Measurements from ENCODE around the gene ATP1A3. TPM values are rescaled to one million over a fixed set of nuclear protein-coding genes. Genes with fewer than 3 reads are reported as not detected.
"Not testable (repeated sequence)": the region's sequence is repeated elsewhere in the genome, so short reads cannot be mapped to it uniquely, and the experiment has no call there.

ATP1A3 gene
- total RNA-seq, 1 donor from 2014 or later, result 242 TPM

DNA sequence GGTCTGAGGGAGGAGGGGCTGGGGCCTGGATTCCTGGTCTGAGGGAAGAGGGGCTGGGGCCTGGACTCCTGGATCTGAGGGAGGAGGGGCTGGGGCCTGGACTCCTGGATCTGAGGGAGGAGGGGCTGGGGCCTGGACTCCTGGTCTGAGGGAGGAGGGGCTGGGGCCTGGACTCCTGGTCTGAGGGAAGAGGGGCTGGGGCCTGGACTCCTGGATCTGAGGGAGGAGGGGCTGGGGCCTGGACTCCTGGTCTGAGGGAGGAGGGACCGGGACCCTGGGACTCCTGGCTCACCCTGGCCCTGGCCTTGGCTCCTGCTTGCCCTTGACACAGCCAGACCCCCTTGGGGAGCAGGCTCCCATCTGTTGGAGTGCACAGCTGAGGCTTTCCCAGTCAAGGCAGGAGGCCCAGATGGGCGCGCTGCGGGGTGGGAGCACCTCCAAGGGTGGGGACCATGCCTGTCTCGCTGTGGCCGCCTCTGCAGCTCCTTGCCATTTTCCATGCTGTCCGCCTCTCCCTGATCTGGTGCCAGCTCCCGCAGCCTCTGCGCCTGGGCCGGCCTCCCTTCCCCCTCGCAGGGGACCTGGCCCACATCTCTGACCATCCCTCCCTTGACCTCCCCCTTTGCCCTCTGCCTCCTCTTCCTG is 2.0 kb downstream of the ATP1A3 start:
- intact Hi-C loops (cut with DNase I), result loop anchor here (2.0 kb wide), 1 partner anchor 33 kb away; no protein-coding TSS in a partner anchor
- DNase-seq (ENCODE audit: low spot score), result not testable (repeated sequence)

DNA sequence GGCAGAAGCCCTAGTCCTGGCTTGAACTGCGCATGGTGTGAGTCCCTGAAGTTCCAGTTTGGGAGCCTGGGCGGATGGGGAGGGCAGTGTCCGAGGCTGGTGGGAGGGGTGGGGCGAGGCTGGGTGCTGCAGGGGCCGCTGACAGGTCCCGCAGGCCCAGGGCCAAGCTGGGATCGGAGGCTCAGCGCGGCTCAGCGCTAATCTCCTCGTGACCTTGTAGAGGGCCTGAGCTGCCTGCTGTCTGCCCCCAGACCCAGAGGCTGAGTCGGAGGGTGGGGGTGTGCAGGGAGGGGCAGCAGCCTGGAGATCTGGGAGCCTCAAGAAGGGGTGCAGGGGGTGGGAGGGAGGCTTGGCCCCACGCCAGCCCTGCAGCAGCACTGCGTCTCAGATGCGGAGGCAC is 3.0 kb downstream of the ATP1A3 start:
- no peak for DNase-seq (ENCODE audit: low spot score)
- intact Hi-C loops (cut with DNase I), result no loop called here

DNA sequence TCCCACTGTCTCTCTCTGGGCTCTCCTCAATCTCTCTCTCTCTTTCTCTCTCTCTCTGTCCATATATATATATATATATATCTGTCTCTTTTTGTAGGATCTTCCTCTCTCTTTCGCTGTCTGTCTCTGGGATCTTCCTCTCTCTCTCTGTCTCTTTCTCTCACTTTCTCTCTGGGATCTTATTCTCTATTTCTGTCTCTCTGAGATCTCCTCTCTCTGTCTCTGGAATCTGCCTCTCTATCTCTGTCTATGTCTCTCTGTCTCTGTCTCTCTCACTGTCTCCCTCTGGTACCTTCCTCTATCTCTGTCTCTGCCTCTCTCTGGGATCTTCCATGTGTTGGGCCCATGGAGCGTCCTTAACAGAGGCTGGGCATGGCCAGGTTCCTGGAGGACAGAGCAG is 3.4 kb downstream of the ATP1A3 start:
- intact Hi-C loops (cut with DNase I), result no loop called here
- DNase-seq (ENCODE audit: low spot score), result no peak

DNA sequence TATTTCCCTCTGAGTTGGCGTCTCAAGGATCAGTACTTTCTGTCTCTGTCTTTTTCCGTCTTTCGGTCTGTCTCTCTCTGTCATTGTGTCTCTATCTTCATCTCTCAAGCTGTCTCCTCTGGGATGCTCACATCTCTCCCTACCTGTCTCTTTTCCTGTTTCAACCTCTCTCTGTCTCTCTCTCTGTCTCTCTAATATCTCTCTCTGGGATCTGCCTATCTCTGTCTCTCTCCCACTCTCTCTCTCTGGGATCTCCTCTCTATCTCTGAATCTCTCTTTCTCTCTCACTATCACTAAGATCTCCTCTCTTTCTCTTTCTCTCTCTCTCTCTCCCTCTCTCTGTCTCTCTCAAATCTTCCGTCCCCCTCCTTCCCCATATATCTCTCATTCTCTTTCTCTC is 4.0 kb downstream of the ATP1A3 start:
- DNase-seq (ENCODE audit: low spot score), result no peak
- intact Hi-C loops (cut with DNase I), result no loop called here

DNA sequence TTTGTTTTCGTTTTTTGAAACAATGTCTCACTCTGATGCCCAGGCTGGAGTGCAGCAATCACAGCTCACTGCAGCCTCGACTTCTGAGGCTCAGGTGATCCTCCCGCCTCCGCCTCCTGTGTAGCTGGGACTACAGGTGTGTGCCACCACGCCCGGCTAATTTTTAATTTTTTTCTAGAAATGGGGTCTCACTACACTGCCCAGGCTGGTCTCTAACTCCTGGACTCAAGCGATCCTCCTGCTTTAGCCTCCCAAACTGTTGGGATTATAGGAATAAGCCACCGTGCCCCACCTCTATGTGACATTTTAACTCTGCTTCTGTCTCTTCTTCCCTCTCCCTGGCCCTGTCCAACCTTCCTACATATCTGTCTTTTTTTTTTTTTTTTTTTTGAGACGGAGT is 5.1 kb downstream of the ATP1A3 start:
- intact Hi-C loops (cut with DNase I), result no loop called here
- DNase-seq (ENCODE audit: low spot score), result no peak

DNA sequence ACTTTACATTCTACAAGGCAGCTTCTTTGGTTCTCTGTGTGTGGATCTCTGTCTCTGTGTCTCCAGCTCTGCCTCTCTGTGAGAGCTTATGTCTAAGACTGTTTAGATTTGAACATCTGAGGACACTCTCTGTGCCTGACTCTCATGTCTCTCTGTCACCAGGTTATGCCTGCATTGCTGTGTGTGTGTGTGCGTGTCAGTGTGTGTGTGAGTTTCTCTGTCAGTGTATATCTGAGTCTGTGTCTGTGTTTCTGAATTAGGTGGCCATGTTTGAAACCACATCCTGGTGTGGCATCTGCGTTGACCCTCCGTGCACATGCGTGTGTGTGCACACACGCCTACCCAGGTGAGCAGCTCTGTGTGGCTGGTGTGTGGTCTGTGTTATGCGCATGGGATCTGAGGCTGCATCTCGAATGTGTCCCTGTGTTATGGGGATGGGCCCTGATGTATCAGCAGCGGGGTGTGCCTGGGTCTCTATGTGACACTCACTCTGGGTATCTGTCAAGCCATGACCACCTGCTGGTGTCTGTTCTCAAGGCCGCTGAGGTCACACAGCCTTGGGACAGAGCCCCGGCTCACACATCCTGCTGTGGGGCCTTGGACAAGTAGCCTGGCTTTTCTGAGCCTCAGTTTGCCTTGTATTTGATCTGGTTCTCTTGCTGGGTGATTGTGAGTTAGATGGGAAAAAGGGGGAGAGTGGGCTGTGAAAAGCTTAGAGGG is 6.7 kb downstream of the ATP1A3 start:
- DNase-seq (ENCODE audit: low spot score), result no peak
- intact Hi-C loops (cut with DNase I), result no loop called here

DNA sequence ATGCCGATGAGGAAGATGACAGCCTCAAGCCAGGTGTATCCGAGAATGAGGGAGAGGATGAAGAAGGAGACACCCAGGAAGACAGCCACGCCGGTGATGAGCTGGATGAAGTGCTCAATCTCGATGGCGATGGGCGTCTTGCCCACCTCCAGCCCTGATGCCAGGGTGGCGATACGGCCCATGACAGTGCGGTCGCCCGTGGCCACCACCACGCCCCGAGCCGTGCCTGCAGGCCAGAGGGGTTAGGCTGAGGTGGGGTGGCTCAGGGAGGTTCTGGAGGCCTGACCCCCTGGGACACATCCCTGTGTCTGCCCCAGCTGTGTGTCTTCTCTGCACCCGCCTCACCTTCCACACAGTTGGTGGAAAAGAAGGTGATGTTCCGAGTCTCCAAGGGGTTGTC is 9.1 kb downstream of the ATP1A3 start:
- intact Hi-C loops (cut with DNase I), result no loop called here
- DNase-seq (ENCODE audit: low spot score), result no peak

DNA sequence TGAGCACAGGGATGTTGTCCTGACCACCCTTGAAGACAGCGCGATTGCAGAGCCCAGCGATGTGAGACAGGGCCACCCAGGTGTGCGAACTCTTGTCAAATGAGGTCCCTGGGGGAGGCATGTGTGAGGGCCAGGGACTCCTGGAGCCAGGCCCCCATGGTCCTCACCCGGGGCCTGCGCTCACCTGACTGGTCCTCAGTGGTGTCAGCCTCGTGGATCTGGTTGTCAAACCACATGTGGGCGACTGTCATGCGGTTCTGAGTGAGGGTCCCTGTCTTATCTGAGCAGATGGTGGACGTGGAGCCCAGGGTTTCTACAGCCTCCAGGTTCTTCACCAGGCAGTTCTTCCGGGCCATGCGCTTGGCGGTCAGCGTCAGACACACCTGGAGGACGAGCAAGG is 12.3 kb downstream of the ATP1A3 start:
- intact Hi-C loops (cut with DNase I), result no loop called here
- DNase-seq (ENCODE audit: low spot score), result no peak

DNA sequence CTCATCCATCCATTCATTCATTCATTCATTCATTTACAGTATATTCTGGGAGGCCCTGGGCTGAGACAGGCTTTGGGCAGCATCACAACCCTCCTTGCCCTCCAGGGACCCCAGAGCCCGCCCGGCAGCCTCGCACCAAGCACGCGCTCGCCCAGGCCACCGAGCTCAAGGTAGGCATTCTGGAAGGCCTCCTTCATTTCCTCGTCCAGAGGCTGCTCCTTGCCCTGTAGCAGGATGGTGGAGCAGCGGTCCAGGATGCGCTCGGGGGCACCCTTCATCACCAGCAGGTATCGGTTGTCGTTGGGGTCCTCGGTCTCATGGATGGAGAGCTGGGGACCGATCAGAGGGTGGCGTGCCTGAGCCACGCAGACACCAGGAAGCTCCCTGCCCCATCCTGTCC is 15.6 kb downstream of the ATP1A3 start:
- no peak for DNase-seq (ENCODE audit: low spot score)
- intact Hi-C loops (cut with DNase I), result no loop called here

DNA sequence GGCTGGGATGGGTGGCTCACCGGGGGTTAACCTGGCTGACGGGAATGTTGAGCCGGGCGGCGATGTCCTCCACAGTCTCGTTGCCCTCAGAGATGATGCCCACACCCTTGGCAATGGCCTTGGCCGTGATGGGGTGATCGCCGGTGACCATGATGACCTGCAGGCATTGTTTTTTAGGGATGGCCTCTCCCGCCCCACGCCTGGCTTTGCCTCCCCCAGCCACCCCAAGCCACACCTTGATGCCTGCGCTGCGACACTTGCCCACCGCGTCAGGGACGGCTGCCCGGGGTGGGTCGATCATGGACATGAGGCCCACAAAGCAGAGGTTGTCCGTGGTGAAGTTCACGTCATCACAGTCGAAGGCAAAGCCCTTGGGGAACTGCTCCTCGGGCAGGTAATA is 16.1 kb downstream of the ATP1A3 start:
- intact Hi-C loops (cut with DNase I), result no loop called here
- no peak for DNase-seq (ENCODE audit: low spot score)

DNA sequence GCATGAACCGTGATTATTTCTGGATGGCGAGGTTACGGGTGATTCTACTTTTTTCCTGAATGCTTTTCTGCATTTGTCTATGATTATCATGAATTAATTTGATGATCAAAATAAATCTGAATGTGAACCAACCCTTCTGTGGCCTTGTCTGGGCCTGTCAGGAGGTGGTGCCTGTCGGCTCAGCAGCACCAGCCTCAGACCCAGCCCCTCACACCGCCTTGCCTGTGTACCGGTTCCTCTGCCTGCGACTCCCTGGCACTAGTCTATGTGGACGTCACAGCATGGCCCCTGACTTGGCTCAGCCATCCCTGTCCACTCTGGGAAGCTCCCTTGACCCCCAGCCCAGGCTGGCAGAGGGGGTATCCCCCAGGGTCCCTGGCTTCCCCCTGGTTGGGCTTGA is 19.4 kb downstream of the ATP1A3 start:
- DNase-seq (ENCODE audit: low spot score), result no peak
- intact Hi-C loops (cut with DNase I), result no loop called here

DNA sequence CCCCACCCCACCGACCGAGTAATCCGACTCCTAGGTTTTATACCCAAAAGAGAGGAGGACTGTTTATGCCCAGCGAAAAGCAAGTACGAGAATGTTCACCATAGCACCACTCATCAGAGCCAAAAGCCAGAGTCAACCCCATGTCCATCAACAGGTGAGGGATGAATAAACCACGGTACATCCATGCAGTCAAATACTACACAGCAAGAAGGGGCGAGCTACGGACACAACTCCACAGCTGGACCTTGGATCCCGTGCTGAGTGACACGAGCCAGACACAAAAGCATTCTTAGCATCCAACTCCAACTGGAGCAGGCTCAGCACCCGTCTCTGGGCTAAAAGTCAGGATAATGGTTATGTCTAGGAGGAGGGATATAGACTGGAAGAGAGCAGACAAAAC is 22.7 kb downstream of the ATP1A3 start:
- no peak for DNase-seq (ENCODE audit: low spot score)
- intact Hi-C loops (cut with DNase I), result no loop called here

DNA sequence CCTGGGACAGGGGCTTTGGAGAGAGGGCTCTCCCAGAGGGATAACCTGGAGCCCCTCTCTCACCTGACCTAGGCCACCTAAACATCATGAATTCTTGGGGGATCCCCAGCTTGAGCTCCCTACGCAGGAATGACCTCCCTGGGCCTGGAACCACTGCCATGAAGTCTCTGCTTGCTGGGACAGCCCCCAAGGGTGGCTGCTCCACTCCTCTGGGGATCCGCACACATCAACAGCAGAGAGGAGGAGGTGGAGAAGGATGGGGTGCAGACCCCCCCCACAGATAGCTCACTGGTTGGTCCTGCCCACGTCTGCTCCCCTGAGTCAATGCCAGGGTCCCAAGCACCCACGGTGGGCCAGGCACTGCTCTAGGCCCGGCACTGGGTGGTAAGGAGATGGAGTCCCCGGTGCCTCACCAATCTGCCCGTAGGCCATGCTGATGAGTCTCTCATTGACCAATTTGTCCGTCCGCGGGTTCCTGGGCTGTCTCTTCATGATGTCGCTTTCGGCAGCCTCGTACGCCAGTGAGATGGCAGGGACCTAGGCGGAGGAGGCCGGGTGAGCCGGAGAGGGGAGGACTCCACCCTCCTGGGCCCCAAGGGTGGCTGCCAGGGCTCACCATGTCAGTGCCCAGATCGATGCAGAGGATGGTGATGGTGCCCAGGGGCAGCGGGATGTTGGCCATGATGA is 24.1 kb downstream of the ATP1A3 start:
- no peak for DNase-seq (ENCODE audit: low spot score)
- intact Hi-C loops (cut with DNase I), result no loop called here

DNA sequence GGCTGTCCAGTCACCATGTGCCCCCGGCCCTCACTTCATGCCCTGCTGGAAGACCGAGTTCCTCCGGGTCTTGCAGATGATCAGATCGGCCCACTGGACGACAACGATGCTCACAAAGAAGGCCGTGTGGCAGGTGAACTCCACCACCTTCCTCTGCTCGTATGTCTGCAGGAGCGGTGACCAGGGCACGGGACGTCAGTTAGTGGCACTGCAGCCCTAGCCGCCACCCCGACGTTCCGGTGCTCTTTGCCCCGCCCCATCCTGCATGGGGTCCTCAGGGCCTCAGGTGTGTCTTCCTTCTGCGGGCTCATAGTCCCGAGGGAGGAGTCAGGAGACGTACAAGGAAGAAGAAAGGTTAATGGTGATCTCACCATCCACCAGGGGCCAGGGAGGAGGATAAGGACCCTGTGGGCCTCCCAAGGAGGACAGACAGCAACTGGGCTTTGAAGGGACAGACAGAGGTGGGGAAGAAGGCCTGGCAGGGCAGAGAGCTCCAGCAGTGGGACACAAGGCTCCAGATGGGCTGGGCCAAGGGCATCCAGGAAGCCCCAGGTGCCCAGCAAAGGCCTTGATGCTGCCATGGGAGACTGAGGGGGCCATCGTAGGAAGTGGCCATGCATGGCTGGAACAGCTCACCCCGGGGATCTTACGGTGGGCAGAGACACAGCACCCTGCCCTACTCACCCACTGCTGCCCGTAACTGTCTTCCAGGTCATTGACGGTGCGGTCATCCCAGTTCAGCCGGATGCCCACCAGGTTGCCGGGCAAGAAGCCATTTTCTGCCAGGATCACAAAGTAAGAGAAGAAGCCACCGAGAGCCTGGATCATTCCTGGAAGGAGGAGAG is 25.1 kb downstream of the ATP1A3 start:
- DNase-seq (ENCODE audit: low spot score), result no peak
- intact Hi-C loops (cut with DNase I), result no loop called here

DNA sequence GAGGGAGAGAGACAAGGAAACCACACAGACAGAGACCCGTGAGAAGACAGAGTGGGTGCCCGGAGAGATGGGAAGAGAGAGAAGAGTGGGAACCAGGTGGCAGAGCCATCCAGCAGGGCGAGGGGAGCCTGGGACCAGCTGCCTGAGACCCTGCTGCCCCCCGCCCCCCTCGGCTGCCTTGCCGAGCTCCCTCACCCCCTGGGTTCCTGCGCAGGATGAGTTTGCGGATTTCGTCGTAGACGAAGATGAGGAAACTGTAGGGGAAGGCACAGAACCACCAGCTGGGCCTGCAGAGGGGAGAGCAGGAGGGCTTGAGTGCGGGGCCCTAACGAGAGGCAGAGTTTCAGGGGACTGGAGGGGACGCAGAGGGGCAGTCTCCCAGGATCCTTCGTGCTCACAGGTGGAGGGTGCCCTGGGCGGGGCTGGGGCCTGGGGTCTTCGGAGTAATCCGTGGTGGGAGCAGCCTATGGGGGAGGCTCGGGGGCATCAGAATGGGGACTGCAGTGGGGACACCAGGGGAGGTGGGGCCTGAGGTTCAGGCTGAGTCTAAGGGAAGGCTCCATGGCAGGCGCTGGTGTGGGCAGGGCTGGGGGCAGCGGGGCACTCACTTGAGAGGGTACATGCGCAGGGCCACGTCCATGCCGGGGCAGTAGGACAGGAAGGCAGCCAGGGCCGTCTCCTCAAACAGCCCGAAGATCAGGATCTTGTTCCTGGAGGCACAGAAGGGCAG is 26.8 kb downstream of the ATP1A3 start:
- DNase-seq (ENCODE audit: low spot score), result peak; percentile 84
- intact Hi-C loops (cut with DNase I), result no loop called here

DNA sequence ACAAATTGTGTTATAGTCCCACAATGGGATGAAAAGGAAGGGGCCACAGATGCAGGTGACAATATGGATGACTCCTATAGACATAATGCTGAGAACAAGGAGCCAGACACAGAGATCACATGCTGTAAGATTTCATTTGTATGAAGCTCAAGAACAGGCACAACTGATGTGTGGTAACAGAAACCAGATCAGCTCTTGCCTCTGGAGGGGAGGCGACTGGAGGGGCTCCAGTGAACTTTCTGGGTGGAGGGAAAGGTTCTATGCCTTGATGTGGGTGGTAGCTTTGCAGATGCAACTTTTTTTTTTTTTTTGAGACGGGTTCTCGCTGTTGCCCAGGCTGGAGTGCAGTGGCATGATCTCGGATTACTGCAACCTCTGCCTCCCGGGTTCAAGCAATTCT is 28.9 kb downstream of the ATP1A3 start:
- DNase-seq (ENCODE audit: low spot score), result no peak
- intact Hi-C loops (cut with DNase I), result no loop called here

DNA sequence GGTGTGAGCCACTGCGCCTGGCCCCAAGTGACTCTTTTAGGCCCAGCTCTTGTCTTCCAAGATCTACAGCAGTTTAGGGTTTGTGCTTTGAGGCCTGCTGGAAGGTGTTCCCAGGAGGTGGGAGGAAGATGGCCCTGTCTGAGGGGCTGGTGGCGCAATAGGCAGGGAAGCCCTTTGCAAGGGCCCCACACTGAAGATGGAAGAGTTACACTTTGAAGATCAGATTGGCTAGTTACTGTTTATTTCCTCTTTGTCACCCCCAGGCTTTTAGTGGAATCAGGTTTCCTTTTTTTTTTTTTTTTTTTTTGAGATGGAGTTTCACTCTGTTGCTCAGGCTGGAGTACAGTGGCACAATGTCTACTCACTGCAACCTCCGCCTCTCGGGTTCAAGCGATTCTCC is 33.1 kb downstream of the ATP1A3 start:
- no peak for DNase-seq (ENCODE audit: low spot score)
- intact Hi-C loops (cut with DNase I), result no loop called here

DNA sequence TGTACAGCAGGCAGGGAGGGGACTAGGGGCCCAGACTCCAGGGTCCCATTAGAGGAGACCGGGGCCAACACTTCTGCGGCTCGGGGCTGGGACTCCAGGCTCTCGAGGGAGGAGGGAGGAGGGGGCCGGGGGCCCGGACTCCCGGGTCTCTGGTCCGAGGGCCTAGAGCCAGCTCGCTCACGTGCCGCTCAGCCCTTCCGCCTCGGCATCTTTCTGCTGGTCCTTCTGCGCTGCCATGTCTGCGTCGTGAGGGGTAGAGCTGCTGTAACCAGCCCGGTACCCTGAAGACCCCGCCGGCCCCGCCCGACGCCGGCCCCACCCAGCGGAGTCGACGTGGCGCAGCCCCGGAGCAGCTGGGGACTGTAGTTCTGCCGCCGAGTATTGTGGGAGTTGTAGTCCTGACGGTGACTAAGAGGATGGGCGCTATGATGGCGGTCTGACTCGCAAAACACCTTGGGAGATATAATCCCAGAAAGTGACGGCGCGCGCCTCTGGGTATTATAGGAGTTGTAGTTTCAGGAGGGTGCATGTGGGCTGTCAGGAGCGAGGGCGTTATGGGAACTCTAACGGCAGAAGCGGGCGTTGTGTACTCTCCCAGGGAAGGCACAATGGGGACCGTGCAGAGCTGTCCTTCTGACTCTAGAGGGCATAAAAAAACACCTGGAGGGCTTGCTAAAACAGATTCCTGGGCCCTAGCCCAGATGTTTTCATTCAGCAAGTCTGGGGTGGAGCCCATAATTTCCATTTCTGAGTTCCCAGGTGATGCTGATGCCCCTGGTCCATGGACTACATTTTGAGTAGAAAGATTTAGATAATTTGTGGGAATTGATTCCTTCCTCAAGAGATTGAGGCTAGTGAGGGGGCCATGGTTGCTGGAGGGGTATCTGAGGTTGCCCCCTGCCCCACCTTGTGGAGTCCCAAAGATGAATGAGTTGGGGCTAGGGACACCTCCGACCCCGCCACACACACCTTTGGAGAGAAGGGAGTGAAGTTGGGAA is 34.7 kb downstream of the ATP1A3 start, which contains the start of gene RABAC1:
RABAC1 (minus strand) TSS at position 266 of the 998 bp plus-strand sequence; CDS start at position 237, 29 bp downstream.
- peak; percentile 96 for DNase-seq (ENCODE audit: low spot score)
- intact Hi-C loops (cut with DNase I), result loop anchor here (5.0 kb wide), 2 partner anchors 77 to 102 kb away; partner anchors contain the start of gene ARHGEF1

Data from cardiac septum (tissue), 1 donor.